HG02870 (cell line): Measurements from ENCODE around the gene ARHGAP22.
"Not testable (repeated sequence)": the region's sequence is repeated elsewhere in the genome, so short reads cannot be mapped to it uniquely, and the experiment has no call there.

Experiments used
- ATAC-seq: cut with Tn5 transposase; IDR thresholded peaks from one replicate; pipeline ENCODE4 v1.9.1; 2021; ENCODE audit warnings: mild to moderate bottlenecking, moderate library complexity; ENCODE audit not compliant: unreplicated experiment

The ARHGAP22 gene, protein sequence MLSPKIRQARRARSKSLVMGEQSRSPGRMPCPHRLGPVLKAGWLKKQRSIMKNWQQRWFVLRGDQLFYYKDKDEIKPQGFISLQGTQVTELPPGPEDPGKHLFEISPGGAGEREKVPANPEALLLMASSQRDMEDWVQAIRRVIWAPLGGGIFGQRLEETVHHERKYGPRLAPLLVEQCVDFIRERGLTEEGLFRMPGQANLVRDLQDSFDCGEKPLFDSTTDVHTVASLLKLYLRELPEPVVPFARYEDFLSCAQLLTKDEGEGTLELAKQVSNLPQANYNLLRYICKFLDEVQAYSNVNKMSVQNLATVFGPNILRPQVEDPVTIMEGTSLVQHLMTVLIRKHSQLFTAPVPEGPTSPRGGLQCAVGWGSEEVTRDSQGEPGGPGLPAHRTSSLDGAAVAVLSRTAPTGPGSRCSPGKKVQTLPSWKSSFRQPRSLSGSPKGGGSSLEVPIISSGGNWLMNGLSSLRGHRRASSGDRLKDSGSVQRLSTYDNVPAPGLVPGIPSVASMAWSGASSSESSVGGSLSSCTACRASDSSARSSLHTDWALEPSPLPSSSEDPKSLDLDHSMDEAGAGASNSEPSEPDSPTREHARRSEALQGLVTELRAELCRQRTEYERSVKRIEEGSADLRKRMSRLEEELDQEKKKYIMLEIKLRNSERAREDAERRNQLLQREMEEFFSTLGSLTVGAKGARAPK

DNA sequence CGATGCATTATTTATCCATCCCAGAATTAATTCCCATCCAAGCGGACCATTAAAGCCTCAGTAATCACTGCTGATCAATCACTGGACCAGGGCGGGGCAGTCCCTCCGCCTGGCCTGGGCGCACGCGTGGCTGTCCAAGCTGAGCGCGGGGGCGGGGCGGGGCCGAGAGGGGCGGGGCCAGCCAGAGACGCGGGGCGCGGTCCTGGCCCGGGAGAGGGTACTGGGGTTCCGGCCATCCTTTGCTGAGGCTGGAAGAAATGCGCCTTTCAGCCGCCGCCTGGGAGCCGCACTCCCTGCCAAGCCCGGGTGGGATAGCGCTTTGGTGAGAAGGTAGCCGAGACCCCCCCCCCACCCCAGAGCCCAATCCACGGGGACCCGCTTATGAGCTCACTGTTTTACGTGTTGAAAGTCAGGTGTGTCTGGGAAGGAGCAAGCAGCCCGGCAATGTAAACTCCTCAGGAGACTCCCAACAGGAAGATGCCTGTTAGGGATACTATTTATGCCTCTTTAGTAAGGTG lies at the start of gene ARHGAP22:
ARHGAP22 (minus strand) TSS at position 83 of the 518 bp plus-strand sequence. CDS start 277 bp downstream, outside the sequence.
- ATAC-seq: no peak

DNA sequence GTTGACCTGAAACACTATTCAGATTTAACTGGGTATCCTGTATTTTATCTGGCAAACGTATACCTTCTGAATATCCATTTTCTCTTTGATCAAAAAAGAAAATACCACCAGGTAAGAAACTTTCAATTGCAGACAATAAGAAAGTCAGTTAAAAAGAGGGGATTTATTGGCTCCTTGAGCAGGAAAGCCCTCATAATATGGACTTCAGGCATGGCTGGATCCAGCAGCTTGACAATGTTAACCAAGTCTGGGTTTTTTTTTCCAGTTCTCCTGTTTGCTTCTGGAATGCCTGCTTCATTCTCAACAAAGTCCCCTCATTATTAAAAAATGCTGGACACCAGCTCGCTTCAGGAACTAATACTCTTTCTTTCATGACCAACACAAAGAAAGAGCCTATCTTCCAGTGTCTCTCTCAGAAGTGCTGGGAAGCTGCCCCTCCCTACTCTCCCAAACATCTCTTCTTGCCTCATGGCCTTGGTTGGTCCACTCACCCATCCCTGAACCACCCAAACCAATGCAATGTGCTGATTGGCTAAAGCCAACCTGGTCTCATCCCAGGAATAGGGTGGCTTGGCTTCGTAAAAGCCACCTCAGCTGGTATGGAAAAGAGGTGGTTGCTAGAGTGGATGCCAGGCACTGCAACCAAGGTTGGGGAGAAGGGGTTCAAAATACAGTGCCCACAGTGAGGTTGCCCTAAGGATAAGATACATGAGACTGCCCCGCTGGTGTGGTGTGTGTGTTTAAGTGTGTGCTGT lies 49.2 kb upstream of the ARHGAP22 start:
- no peak for ATAC-seq

GRCh38 chr10:48653347-48653746 lies 48.5 kb upstream of the ARHGAP22 start:
- ATAC-seq: no peak

- no peak for ATAC-seq
Measured at GRCh38 chr10:48652344-48652743, 47.5 kb upstream of the ARHGAP22 start.

DNA sequence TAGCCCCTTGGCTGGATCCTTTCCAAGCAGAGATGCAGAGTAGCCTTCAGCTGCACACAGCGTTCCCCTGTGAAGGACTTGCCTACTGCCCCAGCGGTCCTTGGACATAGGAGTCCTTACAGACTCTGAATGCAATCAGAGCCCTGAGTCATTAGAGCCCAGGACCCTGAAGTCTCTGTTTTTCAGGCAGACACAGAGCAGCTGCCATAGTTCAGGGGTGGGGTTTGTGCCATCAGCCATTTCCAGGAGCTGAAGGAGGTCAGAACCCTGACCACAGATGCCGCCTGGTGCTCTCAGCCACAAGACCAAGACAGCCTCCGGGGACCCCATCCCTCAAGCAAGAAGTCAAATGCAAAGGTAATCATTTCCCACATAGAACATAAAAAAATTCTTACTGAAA lies 47.0 kb upstream of the ARHGAP22 start:
- ATAC-seq: no peak

DNA sequence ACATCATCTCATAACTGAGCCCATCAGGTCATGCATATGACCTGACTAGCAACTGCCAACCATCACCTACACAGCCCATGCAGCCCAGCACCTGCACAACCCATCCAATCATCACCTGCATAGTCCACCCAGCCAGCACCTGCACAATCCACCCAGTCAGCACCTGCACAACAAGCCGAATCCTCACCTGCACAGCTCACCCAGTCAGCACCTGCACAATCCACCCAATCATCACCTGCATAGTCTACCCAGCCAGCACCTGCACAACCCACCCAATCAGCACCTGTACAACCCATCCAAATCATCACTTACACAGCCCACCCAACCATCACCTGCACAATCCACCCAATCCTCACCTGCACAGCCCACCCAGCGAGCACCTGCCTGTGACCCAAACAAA lies 46.4 kb upstream of the ARHGAP22 start:
- no peak for ATAC-seq

- no peak for ATAC-seq
Measured at GRCh38 chr10:48649349-48649944, 44.6 kb upstream of the ARHGAP22 start.

DNA sequence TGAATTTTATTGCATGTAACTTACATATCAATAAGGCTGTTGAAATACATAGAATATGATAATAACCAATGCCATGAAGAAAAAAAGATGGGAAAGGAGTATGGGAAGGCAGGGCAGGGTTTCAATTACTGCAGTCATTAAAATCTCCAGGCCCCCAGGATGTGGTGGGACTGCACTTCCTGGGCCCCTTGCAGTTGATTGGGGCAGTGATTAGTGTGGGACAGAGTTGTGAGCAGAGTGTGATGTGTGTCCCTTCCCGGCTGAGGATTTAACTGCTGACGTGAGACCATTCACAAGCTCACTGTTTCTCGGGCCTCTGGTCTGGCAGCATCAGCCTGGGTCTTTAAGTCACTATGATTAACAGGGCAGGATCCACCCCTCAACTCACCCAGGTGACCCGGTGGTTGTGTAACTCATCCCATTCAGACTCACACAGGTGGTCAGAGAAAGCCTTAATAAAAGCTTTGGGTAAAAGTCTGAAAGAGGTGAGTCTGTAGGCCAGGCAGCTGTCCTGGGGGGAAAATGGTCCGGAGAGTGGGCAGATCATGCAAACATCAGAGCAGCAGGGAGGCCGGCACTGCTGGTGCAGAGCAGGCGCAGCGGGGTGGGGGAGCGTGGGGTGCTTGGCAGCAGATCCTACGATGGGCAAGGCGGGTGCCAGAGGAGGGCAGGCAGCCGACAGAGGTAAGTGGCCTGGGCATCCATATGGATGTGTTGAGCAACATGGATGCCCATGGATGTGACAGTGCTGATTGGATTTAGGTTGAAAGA lies 43.5 kb upstream of the ARHGAP22 start:
- ATAC-seq: no peak

- ATAC-seq: not testable (repeated sequence)
Measured at GRCh38 chr10:48647073-48647472, 42.2 kb upstream of the ARHGAP22 start.

DNA sequence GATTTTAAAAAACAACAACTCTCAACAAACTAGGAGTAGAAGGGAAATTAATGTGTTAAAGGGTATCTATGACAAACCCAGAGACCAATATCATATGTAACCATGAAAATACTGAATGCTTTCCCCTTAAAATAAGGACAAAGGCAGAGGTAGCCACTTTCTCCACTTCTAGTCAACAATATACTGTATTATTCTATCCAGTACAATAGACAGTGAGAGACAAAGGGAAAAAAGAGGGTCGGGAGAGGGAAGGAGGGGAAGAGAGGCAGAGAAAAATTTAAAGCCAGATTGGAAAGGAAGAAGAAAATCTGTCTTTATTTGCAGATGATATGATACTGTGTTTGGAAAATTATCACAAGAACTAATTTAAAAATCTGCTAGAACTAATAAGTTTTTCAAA lies 40.7 kb upstream of the ARHGAP22 start:
- ATAC-seq: no peak

DNA sequence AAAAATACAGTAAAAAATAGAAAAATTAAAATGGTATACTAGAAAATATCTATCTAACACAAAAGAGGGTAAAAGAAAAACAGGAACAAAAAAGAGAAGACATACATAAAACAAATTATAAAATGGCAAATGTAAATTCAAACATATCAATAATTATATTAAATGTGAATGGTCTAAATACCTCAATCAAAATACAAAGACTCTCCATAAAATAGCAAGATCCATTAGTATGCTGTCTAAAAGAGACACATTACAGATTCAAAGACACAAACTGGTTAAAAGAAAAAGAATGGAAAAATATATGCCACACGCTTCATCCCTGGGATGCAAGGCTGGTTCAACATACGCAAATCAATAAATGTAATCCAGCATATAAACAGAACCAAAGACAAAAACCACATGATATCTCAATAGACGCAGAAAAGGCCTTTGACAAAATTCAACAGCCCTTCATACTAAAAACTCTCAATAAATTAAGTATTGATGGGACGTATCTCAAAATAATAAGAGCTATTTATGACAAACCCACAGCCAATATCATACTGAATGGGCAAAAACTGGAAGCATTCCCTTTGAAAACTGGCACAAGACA lies 36.3 kb upstream of the ARHGAP22 start:
- not testable (repeated sequence) for ATAC-seq

GRCh38 chr10:48640326-48640725 lies 35.5 kb upstream of the ARHGAP22 start:
- ATAC-seq: no peak

DNA sequence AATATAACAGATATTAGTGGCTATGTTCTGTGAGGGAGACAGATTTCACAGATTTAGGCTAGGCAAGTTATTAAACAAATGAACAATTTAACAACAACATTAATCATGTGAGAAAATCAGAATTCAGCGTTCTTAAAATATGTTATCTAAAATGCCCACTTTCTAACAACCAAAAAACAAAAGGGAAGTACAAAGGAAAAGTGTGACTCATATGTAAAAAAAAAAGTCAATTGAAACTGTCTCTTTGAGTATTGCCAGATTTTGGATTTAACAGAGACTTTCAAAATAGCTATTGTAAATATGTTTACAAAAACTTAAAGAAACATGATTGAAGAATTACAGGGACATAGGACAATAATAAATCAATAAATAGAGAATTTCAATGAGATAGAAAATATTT lies 34.8 kb upstream of the ARHGAP22 start:
- ATAC-seq: no peak

- no peak for ATAC-seq
Measured at GRCh38 chr10:48638739-48639527, 34.1 kb upstream of the ARHGAP22 start.

- ATAC-seq: no peak
Measured at GRCh38 chr10:48638158-48638557, 33.3 kb upstream of the ARHGAP22 start.

DNA sequence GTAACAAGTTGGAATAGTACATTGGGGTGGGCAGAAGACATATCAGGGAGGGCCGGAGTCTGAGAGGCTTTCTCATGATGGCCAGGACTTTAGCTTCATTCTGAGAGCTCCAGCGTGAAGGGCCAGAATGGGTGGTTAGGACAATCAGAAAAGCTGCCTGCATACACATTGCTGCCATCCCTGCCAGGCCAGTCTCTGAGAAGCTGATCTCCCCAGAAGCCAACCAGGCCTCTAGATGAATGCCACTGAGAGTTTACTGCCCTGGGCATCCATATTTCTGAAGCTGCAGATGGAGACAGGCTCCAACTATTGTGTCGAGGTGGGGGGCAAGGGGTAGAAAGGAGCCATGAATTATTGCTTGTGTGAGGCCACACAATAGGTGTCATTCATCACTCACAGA lies 32.0 kb upstream of the ARHGAP22 start:
- no peak for ATAC-seq

GRCh38 chr10:48636231-48636630 lies 31.4 kb upstream of the ARHGAP22 start:
- ATAC-seq: no peak

- ATAC-seq: no peak
Measured at GRCh38 chr10:48634984-48635557, 30.2 kb upstream of the ARHGAP22 start.
